Breast epithelium (tissue), 3 donors: Measurements from ENCODE around the gene WT1.

Experiments used
- POLR2A ChIP-seq: fragments of 450-650 bp; IDR thresholded peaks from one replicate; pipeline ENCODE4 v1.6.1; 2016; ENCODE audit warnings: antibody characterized with exemption, mild to moderate bottlenecking, moderate library complexity
- POLR2AphosphoS5 ChIP-seq, 3 donors: sonication (generic); formaldehyde crosslinking; IDR thresholded peaks; one replicate each; pipeline ENCODE4 v1.6.1; 2017; ENCODE audit warnings: antibody characterized with exemption in 3 of 3
- TF ChIP-seq, protein P1 (sequence below), 3 donors: fragments of 450-650 bp; IDR thresholded peaks; one replicate each; pipeline ENCODE4 v1.5.1; 2016 to 2017; ENCODE audit warnings: antibody characterized with exemption in 3 of 3, mild to moderate bottlenecking in 3 of 3, moderate library complexity in 3 of 3

DNA sequence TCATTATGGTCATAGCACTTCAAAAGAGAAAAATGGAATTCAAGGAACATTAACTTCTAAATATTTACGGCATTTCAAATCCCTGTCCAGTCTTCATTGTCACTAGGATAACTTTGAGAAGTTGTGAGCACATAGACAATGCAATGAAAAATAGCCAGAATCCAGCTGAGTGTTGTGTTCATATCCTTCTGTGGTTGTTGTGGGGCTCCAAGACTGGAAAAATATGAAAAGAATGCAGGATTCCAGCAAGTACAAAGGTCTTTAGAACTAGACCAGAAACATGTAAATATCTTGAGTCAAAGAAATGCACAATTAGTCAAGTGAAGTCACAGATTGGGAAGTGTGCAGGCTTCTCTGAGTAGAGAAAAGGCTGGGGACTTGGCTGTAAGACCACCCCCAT lies 68.7 kb downstream of the WT1 start:
- TF ChIP-seq, protein P1, sequence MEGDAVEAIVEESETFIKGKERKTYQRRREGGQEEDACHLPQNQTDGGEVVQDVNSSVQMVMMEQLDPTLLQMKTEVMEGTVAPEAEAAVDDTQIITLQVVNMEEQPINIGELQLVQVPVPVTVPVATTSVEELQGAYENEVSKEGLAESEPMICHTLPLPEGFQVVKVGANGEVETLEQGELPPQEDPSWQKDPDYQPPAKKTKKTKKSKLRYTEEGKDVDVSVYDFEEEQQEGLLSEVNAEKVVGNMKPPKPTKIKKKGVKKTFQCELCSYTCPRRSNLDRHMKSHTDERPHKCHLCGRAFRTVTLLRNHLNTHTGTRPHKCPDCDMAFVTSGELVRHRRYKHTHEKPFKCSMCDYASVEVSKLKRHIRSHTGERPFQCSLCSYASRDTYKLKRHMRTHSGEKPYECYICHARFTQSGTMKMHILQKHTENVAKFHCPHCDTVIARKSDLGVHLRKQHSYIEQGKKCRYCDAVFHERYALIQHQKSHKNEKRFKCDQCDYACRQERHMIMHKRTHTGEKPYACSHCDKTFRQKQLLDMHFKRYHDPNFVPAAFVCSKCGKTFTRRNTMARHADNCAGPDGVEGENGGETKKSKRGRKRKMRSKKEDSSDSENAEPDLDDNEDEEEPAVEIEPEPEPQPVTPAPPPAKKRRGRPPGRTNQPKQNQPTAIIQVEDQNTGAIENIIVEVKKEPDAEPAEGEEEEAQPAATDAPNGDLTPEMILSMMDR (IDR thresholded peaks at IDR 0.05): no peak
- TF ChIP-seq POLR2AphosphoS5 (IDR thresholded peaks at IDR 0.05): no peak
- no peak for TF ChIP-seq POLR2A
